Ishikawa (cell line): ENCODE data around the gene ANXA6.

Experiments
- CEBPB ChIP-seq: IDR thresholded peaks from 2 replicates; pipeline ENCODE4 v1.6.1; 2012
- CREB1 ChIP-seq: IDR thresholded peaks from 2 replicates; pipeline ENCODE4 v1.6.1; 2012; ENCODE audit warnings: low read depth
- EGR1 ChIP-seq: IDR thresholded peaks from 2 replicates; pipeline ENCODE4 v1.6.1; 2012
- EP300 ChIP-seq: IDR thresholded peaks from 2 replicates; pipeline ENCODE4 v1.6.1; 2012; ENCODE audit warnings: borderline replicate concordance
- FOXM1 ChIP-seq: IDR thresholded peaks from 2 replicates; pipeline ENCODE4 v1.6.1; 2012; ENCODE audit warnings: low read depth, borderline replicate concordance
- NFIC ChIP-seq: IDR thresholded peaks from 2 replicates; pipeline ENCODE4 v1.6.1; 2012
- RAD21 ChIP-seq: IDR thresholded peaks from 2 replicates; pipeline ENCODE4 v1.6.1; 2012; ENCODE audit warnings: low read depth
- TAF1 ChIP-seq: IDR thresholded peaks from 2 replicates; pipeline ENCODE4 v1.6.1; 2012; ENCODE audit warnings: low read depth, mild to moderate bottlenecking
- TCF12 ChIP-seq: IDR thresholded peaks from 2 replicates; pipeline ENCODE4 v1.6.1; 2012; ENCODE audit warnings: low read depth
- TEAD4 ChIP-seq: IDR thresholded peaks from 2 replicates; pipeline ENCODE4 v1.6.1; 2012
- YY1 ChIP-seq: IDR thresholded peaks from 2 replicates; pipeline ENCODE4 v1.6.1; 2012; ENCODE audit warnings: low read depth
- ZBTB7A ChIP-seq: IDR thresholded peaks from 2 replicates; pipeline ENCODE4 v1.6.1; 2012; ENCODE audit warnings: low read depth
- TF ChIP-seq, protein P1 (sequence below): IDR thresholded peaks from 2 replicates; pipeline ENCODE4 v1.6.1; 2012
- TF ChIP-seq, protein P2 (sequence below): IDR thresholded peaks from 2 replicates; pipeline ENCODE4 v1.6.1; 2012
- TF ChIP-seq, protein P3 (sequence below): IDR thresholded peaks from 2 replicates; pipeline ENCODE4 v1.6.1; 2012; ENCODE audit warnings: low read depth, mild to moderate bottlenecking

ANXA6 gene

DNA sequence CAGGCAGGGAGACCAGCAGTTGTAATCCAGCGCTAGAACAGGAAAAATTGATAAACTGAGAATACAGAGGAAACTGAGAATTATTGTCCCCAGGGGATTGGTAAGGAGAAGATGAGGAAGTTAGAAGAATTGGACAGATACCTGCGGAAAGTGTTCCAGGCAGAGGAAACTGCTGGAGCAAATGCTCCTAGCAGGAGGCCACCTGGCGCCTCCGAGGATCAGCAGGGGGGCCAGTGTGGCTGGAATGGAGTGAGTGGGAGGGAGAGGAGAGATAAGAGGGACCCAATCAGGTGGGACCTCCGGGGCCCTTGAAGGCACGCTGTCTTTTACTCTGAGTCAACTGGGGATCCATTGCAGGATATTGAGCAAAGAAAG lies 695 bp upstream of the ANXA6 start:
- TF ChIP-seq YY1 (no peak), EGR1 (peak; percentile 27; the same call in 1 of the 2 replicates)

DNA sequence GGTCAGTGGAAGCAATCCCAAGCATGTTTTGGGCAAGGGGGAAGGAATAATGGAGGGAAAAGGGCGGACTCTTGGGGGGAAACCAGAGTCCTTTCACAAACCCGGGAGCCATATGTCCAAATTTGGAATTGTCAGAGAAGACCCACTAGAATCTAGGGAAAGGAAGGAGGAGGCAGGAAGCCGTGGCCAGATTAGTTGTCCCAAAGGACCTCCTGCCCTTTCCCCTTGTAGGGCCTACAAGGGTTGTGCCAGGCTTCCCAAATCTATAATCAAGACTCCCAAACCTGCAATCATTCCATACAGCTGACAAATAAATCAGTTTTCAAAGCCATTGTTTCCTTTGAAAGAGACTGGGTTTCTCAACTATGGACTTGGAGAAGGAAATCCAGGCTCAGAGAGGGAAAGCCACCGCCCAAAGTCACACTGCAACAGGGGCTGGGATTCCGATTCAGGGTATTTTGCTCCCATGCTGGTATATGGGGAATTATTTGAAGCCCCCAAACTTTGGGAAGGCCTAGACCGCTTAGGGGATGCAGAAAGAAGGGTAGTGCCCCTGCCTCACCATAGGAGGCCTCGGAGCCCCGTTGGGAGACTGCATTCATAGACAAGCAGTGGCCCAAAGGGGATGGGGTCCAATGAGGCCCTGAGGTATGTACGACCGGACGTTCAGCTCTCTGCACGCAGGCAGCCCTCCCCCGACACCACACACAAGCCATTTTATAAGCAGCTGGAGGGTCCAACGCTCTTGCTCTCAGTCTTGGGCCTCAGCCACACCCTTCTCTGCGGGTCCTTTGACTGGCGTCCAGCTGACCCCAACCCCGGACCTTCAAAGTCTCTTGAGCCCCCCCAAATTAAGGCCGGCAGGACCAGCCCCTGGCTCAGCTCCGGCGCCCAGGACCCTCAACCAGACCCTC lies 815 bp downstream of the ANXA6 start:
- TF ChIP-seq ZBTB7A (no peak), NFIC (no peak), TEAD4 (no peak), TAF1 (no peak), TCF12 (no peak), FOXM1 (no peak)
- TF ChIP-seq, protein P1, sequence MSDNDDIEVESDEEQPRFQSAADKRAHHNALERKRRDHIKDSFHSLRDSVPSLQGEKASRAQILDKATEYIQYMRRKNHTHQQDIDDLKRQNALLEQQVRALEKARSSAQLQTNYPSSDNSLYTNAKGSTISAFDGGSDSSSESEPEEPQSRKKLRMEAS: no peak
- TF ChIP-seq, protein P2, sequence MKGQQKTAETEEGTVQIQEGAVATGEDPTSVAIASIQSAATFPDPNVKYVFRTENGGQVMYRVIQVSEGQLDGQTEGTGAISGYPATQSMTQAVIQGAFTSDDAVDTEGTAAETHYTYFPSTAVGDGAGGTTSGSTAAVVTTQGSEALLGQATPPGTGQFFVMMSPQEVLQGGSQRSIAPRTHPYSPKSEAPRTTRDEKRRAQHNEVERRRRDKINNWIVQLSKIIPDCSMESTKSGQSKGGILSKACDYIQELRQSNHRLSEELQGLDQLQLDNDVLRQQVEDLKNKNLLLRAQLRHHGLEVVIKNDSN: no peak

DNA sequence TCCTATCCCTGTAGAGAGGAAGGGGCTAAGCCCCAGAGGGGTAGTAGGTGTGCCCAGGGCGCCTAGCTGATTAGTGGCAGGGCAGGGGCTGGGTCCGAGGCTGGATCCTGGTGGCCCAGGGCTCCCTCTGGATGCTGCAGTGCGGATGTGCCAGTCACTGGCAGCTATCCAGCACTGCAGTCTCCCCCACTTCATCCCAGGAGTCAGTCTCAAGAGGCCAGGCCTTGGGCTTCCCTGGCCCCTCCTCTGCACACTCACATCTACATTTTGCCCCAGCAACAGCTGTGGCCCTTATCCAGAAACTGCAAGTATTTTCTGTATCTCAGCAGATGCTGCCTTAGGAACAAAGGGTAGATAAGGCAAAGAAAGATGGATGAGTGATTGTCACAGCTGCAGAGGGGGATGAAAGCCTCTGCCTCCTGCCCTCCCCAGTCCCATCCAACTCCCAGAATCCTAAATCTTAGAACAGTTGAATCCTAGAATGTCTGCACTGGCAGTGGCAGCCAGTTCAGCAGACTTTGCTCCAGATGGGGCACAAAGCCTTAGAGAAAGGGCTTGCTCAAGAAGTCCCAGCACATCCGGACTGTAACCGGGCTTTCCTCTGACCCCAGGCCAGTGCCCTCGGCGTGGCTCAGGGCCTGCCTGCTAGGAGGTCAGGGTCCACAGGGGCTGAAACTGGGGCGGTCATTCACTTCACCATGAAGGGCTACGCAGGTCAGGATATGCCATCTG lies 1.6 kb downstream of the ANXA6 start:
- TF ChIP-seq ZBTB7A (0 out of 2 replicates have a peak, but pooled peaks have one; percentile 32), EGR1 (no peak)

DNA sequence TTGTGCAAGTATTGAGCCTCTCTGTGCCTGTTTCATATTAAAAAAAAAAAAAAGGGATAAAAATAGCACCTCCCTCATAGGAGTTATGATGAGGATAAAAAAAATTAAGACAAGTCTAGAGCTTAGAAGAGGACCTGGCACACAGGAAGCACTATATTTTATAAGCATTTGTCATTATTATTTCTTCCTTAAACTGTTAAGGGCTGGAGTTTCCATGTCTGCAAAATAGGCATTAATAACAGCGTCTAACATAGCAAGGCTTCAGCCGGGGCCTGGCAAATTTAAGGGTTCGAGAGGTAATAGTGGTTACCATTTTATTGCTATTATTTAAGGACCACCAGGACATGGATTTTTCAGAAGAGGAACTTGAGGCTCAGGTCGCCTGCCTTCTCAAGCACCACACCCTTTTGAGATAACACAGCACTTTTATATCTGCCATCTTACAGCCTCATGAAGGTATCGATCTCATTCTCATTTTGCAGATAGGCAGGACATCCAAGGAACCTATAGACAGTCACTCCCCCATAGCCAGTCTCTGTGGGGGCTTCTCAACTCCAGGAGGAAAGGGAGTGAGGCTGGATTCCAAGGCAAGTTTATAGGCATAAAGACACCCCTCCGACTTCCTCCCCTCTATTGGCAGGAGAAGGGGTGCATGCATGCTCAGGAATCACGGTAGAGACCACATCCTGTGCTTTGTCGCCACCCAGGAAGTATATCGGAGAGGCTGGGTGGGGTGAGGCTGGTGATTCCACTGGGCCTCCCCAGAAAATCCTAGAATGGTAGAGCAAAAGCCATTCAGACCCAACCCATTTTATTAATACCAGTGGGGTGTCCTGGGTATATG lies 2.4 kb downstream of the ANXA6 start:
- no peak for TF ChIP-seq CREB1
- TF ChIP-seq, protein P3, sequence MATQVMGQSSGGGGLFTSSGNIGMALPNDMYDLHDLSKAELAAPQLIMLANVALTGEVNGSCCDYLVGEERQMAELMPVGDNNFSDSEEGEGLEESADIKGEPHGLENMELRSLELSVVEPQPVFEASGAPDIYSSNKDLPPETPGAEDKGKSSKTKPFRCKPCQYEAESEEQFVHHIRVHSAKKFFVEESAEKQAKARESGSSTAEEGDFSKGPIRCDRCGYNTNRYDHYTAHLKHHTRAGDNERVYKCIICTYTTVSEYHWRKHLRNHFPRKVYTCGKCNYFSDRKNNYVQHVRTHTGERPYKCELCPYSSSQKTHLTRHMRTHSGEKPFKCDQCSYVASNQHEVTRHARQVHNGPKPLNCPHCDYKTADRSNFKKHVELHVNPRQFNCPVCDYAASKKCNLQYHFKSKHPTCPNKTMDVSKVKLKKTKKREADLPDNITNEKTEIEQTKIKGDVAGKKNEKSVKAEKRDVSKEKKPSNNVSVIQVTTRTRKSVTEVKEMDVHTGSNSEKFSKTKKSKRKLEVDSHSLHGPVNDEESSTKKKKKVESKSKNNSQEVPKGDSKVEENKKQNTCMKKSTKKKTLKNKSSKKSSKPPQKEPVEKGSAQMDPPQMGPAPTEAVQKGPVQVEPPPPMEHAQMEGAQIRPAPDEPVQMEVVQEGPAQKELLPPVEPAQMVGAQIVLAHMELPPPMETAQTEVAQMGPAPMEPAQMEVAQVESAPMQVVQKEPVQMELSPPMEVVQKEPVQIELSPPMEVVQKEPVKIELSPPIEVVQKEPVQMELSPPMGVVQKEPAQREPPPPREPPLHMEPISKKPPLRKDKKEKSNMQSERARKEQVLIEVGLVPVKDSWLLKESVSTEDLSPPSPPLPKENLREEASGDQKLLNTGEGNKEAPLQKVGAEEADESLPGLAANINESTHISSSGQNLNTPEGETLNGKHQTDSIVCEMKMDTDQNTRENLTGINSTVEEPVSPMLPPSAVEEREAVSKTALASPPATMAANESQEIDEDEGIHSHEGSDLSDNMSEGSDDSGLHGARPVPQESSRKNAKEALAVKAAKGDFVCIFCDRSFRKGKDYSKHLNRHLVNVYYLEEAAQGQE: no peak
- TF ChIP-seq, protein P2: no peak
- TF ChIP-seq EP300: no peak
- no peak for TF ChIP-seq CEBPB
- no peak for TF ChIP-seq ZBTB7A
- TF ChIP-seq TAF1: no peak
- TF ChIP-seq, protein P1: no peak
- TF ChIP-seq NFIC: no peak
- no peak for TF ChIP-seq YY1
- TF ChIP-seq RAD21: no peak
- no peak for TF ChIP-seq TEAD4
- no peak for TF ChIP-seq EGR1
- TF ChIP-seq TCF12: no peak
- no peak for TF ChIP-seq FOXM1

DNA sequence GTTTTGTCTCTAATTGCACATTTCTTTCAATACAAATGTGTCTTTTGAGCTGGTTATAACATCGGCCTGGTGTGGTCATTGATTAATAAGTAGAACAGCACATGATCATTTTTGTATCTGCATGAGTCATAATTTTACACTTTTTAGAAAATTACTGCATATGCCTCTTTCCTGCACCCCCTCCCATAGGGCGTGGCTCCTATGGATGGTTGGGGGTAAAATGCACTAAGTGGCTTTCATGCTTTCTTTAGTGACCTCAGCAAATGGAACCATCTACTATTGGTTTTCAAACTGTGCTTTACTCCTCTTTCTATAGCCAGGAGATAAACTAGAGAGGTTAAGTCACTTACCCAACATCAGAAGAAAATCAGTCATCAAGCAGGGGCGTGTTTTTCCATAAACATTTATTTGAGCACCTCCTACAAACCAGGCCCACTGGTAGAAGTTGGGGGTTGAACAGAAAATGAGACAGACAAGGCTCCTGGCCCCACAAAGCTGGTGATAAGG lies 3.8 kb downstream of the ANXA6 start:
- TF ChIP-seq, protein P3: no peak
- no peak for TF ChIP-seq RAD21
- TF ChIP-seq CREB1: no peak
- no peak for TF ChIP-seq TEAD4
- no peak for TF ChIP-seq YY1
- no peak for TF ChIP-seq EGR1
- TF ChIP-seq ZBTB7A: no peak
- no peak for TF ChIP-seq NFIC
- TF ChIP-seq FOXM1: no peak
- TF ChIP-seq, protein P2: no peak
- TF ChIP-seq EP300: no peak
- no peak for TF ChIP-seq TAF1
- TF ChIP-seq CEBPB: no peak
